K562 (cell line): Measurements from ENCODE around the gene TXNRD2. TPM values are rescaled to one million over a fixed set of nuclear protein-coding genes. Genes with fewer than 3 reads are reported as not detected.
A peak's percentile ranks its signal among the peaks of the same experiment; 100 is the strongest.

Experiments used
- E2F3 ChIP-seq: fragments of 250-450 bp; sonication (Bioruptor Pico); IDR thresholded peaks from 2 replicates; pipeline ENCODE4 v1.4.0; 2020; ENCODE audit warnings: mild to moderate bottlenecking
- ELF4 ChIP-seq: fragments of 450-650 bp; formaldehyde crosslinking; IDR thresholded peaks from 2 replicates; pipeline ENCODE4 v1.4.0; 2022; ENCODE audit warnings: missing genetic modification characterization
- ETV6 ChIP-seq, 3 experiments: fragments of 150-350 bp in 1 of 3; sonication (generic) in 1 of 3; formaldehyde crosslinking in 1 of 3; IDR thresholded peaks; 2 replicates each; pipeline versions ENCODE4 v1.6.1 to v1.8.0; 2014 to 2022; ENCODE audit warnings: borderline replicate concordance in 2 of 3, low read depth in 2 of 3, antibody characterized with exemption in 1 of 3, low read length in 1 of 3, mild to moderate bottlenecking in 1 of 3, missing genetic modification reagents in 1 of 3
- GTF2A2 ChIP-seq: IDR thresholded peaks from 2 replicates; pipeline ENCODE4 v1.6.1; 2016; ENCODE audit warnings: mild to moderate bottlenecking, missing genetic modification characterization, missing compliant biosample characterization
- GTF2F1 ChIP-seq: IDR thresholded peaks from 2 replicates; pipeline ENCODE4 v1.6.1; 2011; ENCODE audit warnings: low read depth, low read length, improper control_type of control experiment
- HNRNPLL ChIP-seq: fragments of 200-400 bp; formaldehyde crosslinking; IDR thresholded peaks from 2 replicates; pipeline ENCODE4 v1.6.1; 2017; ENCODE audit warnings: low read length, low read depth, mild to moderate bottlenecking; ENCODE audit not compliant: poor library complexity, severe bottlenecking
- KAT7 ChIP-seq: sonication (generic); formaldehyde crosslinking; IDR thresholded peaks from 2 replicates; pipeline ENCODE4 v1.8.0; 2022; ENCODE audit warnings: missing genetic modification reagents, mild to moderate bottlenecking, borderline replicate concordance
- MCM2 ChIP-seq: fragments of 450-650 bp; IDR thresholded peaks from 2 replicates; pipeline ENCODE4 v1.6.1; 2017; ENCODE audit warnings: low read depth, mild to moderate bottlenecking
- POLR2AphosphoS2 ChIP-seq: IDR thresholded peaks from 2 replicates; pipeline ENCODE4 v1.6.1; 2012; ENCODE audit warnings: low read length, improper control_type of control experiment
- RBM34 ChIP-seq: fragments of 200-400 bp; formaldehyde crosslinking; IDR thresholded peaks from 2 replicates; pipeline ENCODE4 v1.6.1; 2018; ENCODE audit warnings: low read length, borderline replicate concordance; ENCODE audit not compliant: insufficient read depth
- SMAD4 ChIP-seq: fragments of 250-450 bp; sonication (Bioruptor Pico); conservative IDR thresholded peaks from 2 replicates; pipeline ENCODE4 v1.8.0; 2021; ENCODE audit warnings: inconsistent platforms, mild to moderate bottlenecking, moderate library complexity
- SOX6 ChIP-seq: fragments of 450-650 bp; IDR thresholded peaks from 2 replicates; pipeline ENCODE4 v1.6.1; 2014; ENCODE audit warnings: mild to moderate bottlenecking
- ZNF253 ChIP-seq: fragments of 250-450 bp; sonication (Bioruptor Pico); conservative IDR thresholded peaks from 2 replicates; pipeline ENCODE4 v1.6.1; 2021; ENCODE audit warnings: mild to moderate bottlenecking
- ZNF79 ChIP-seq: fragments of 250-450 bp; sonication (Bioruptor Pico); IDR thresholded peaks from 2 replicates; pipeline ENCODE4 v1.4.0; 2020; ENCODE audit warnings: low read depth, mild to moderate bottlenecking, moderate library complexity
- polyA plus RNA-seq, 8 experiments: library from polyadenylated mRNA; depleted of rRNA in 4 of 8; stranded (reverse) in 5 of 8; unstranded in 3 of 8; fragments of >200 nt; fragmentation: Nextera tagmentation in 2 of 8; fragmentation: Illumina TruSeq in 1 of 8; extraction: Ambion mirVana in 2 of 8; extraction: Trizol in 1 of 8; gene quantifications; 2 replicates each; pipeline versions ENCODE4 v1.2.1 to v1.2.3, GENCODE V29; 2011 to 2014; ENCODE audit warnings: inconsistent platforms in 1 of 8, missing spikeins in 1 of 8
- total RNA-seq, 7 experiments: library from RNA; depleted of rRNA in 6 of 7; stranded (reverse); fragments of >200 nt in 6 of 7; fragmentation: Illumina TruSeq in 2 of 7; extraction: Trizol in 2 of 7; gene quantifications; 2 replicates each; pipeline versions ENCODE4 v1.2.1 to v1.2.3, GENCODE V29; 2011 to 2021; ENCODE audit warnings: low replicate concordance in 1 of 7
- TF ChIP-seq, protein P1 (sequence below), 2 experiments: fragments of 450-650 bp; formaldehyde crosslinking in 1 of 2; IDR thresholded peaks; 2 replicates each; pipeline versions ENCODE4 v1.4.0 to v1.6.1; 2014 to 2020; ENCODE audit warnings: mild to moderate bottlenecking in 2 of 2, borderline replicate concordance in 1 of 2, low read depth in 1 of 2
- TF ChIP-seq, protein P2 (sequence below): fragments of 250-450 bp; sonication (Bioruptor Pico); IDR thresholded peaks from 2 replicates; pipeline ENCODE4 v1.4.0; 2020

The TXNRD2 gene
- total and polyA plus RNA-seq, 9 of the 15 experiments (the other 6 are each of a cell fraction or from before 2014, with no cell fraction given) = 3.3 to 80.2 (median 49.4) TPM

DNA sequence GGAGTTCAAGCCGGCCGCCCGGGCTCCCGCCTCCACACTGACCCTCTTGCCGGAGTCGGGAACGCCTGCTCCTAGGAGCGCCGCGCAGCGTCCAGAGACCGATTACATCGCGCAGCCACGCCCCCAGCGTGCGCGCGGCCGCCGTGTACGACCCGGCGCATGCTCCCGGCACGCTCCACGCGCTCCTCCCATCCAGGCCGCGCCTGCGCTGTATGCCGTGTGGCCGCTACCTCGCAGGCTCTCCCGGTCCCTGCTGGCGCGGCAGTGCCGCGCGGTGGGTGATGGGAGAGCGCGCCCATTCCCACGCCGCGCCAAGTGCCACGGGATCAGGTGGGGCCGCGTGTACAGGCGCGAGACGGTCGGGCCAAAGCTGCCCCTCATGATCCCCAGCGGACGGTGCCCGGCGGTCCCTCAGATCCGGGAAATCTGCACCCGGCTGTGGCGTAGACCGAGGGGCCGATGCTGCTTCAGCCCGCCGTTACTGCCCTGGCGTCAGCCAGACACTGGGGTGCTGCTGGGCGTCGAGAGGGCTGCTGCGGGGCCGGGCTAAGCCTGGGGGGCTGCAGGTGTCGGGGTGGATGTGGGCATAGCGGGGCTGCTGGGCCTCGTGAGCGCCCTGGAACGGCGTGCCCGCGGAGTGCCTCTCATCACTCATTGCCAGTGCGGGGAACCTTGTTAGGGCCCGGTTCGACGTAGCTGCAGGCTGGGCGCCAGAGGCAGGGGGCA, 86.7 kb downstream of the TXNRD2 start, which contains the start of the genes GNB1L and RTL10 (continued):
- TF ChIP-seq, protein P1, sequence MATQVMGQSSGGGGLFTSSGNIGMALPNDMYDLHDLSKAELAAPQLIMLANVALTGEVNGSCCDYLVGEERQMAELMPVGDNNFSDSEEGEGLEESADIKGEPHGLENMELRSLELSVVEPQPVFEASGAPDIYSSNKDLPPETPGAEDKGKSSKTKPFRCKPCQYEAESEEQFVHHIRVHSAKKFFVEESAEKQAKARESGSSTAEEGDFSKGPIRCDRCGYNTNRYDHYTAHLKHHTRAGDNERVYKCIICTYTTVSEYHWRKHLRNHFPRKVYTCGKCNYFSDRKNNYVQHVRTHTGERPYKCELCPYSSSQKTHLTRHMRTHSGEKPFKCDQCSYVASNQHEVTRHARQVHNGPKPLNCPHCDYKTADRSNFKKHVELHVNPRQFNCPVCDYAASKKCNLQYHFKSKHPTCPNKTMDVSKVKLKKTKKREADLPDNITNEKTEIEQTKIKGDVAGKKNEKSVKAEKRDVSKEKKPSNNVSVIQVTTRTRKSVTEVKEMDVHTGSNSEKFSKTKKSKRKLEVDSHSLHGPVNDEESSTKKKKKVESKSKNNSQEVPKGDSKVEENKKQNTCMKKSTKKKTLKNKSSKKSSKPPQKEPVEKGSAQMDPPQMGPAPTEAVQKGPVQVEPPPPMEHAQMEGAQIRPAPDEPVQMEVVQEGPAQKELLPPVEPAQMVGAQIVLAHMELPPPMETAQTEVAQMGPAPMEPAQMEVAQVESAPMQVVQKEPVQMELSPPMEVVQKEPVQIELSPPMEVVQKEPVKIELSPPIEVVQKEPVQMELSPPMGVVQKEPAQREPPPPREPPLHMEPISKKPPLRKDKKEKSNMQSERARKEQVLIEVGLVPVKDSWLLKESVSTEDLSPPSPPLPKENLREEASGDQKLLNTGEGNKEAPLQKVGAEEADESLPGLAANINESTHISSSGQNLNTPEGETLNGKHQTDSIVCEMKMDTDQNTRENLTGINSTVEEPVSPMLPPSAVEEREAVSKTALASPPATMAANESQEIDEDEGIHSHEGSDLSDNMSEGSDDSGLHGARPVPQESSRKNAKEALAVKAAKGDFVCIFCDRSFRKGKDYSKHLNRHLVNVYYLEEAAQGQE (IDR thresholded peaks at IDR 0.05; ENCODE audit: borderline replicate concordance) = no peak
- TF ChIP-seq, protein P1 (CRISPR knock-in tag; IDR thresholded peaks at IDR 0.05; ENCODE audit: low read depth) = peak; percentile 87
- TF ChIP-seq GTF2A2 (tag) (peak; percentile 64), MCM2 (no peak), SOX6 (no peak), GTF2F1 (peak; percentile 94), ZNF253 (CRISPR knock-in tag) (peak; percentile 87), RBM34 (no peak), ELF4 (CRISPR knock-in tag) (peak; percentile 3; the same call in 1 of the 2 replicates), POLR2AphosphoS2 (peak; percentile 91; the same call in 1 of the 2 replicates), ETV6 (IDR thresholded peaks at IDR 0.05; ENCODE audit: borderline replicate concordance in 1 of 2, low read depth in 2 of 2, low read length in 1 of 2) (peak in 1 of 2 experiments; percentile 12; a peak in 1 of 4 replicates), ETV6 (CRISPR knock-in tag; IDR thresholded peaks at IDR 0.05; ENCODE audit: borderline replicate concordance) (no peak), ZNF79 (CRISPR knock-in tag) (0 out of 2 replicates have a peak, but pooled peaks have one; percentile 5), HNRNPLL (peak; percentile 93), SMAD4 (peak; percentile 90), KAT7 (no peak), E2F3 (peak; percentile 97)
- TF ChIP-seq, protein P2, sequence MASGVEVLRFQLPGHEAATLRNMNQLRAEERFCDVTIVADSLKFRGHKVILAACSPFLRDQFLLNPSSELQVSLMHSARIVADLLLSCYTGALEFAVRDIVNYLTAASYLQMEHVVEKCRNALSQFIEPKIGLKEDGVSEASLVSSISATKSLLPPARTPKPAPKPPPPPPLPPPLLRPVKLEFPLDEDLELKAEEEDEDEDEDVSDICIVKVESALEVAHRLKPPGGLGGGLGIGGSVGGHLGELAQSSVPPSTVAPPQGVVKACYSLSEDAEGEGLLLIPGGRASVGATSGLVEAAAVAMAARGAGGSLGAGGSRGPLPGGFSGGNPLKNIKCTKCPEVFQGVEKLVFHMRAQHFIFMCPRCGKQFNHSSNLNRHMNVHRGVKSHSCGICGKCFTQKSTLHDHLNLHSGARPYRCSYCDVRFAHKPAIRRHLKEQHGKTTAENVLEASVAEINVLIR (CRISPR knock-in tag) = peak; percentile 48
